Central memory CD4-positive, alpha-beta T cell (primary cell): ENCODE data around the gene SLC5A12.
"Not testable (repeated sequence)": the region's sequence is repeated elsewhere in the genome, so short reads cannot be mapped to it uniquely, and the experiment has no call there.

Source experiments
- DNase-seq: peaks from one replicate; pipeline ENCODE4 v3.0.0; 2022

The SLC5A12 gene

GRCh38 chr11:26649884-26650283 lies 72.0 kb downstream of the SLC5A12 start:
- DNase-seq: no peak

- not testable (repeated sequence) for DNase-seq
These were observed 78.5 kb downstream of the SLC5A12 start for GRCh38 chr11:26643314-26643713.

GRCh38 chr11:26632691-26633159 lies 89.1 kb downstream of the SLC5A12 start:
- no peak for DNase-seq

- DNase-seq: no peak
These were observed 95.5 kb downstream of the SLC5A12 start for GRCh38 chr11:26626346-26626745.

GRCh38 chr11:26623076-26623659 lies 98.7 kb downstream of the SLC5A12 start:
- DNase-seq: no peak

- no peak for DNase-seq
These were observed 99.7 kb downstream of the SLC5A12 start for GRCh38 chr11:26622181-26622580.

- DNase-seq: no peak
These were observed 100.7 kb downstream of the SLC5A12 start for GRCh38 chr11:26621132-26621531.

GRCh38 chr11:26620282-26621045 lies 101.4 kb downstream of the SLC5A12 start:
- no peak for DNase-seq

- no peak for DNase-seq
These were observed 103.4 kb downstream of the SLC5A12 start for GRCh38 chr11:26618441-26618840.
